ENCODE results near the gene AP3S2.

AP3S2 gene

DNA sequence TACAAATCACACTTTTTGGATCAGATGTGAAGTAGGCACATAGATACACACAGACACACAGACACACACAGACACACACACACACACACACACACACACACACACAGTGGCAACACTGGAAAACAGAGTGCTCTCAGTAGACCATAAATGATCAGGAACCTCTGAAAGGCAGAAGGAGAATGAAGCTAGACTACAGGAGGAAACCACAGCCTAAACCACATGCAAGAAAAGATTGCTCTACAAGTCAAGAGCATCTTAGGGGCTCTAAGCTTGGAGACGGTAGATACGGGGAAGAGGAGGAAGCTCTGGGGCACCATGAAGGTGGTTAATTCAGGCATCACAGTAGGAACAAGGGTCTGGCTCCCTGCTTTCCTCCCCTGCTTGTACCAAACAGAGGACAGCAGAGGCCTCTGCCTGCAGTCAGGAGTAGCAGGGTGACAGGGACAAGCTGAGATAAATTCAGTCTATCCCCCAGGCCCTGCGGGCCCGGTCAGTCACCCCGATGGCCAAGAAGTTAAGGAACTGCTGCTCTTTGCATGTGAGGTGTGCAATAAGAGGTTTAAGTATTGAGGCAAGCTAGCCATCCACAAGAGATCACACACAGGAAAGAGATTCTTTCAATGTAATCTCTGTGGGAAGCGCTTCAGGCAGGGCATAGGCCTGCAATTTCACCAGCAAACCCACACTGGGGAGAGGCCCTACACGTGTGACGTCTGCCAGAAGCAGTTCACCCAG lies 42.4 kb upstream of the AP3S2 start:
- H3K27me3 Mint-ChIP-seq (ENCODE audit: low read depth, poor library complexity), result peaks cover 14% of the 10 kb centered on the region
- H3K4me3 Mint-ChIP-seq, result no peak overlapping the region
- H3K36me3 Mint-ChIP-seq (ENCODE audit: low read depth), result no peaks in the 10 kb centered on the region
- no peaks in the 10 kb centered on the region for H3K9me3 Mint-ChIP-seq
- peaks cover 5% of the 10 kb centered on the region for H3K4me1 Mint-ChIP-seq
- H3K27ac Mint-ChIP-seq, result no peak overlapping the region
- DNase-seq, result no peak
- TF ChIP-seq, protein P1, sequence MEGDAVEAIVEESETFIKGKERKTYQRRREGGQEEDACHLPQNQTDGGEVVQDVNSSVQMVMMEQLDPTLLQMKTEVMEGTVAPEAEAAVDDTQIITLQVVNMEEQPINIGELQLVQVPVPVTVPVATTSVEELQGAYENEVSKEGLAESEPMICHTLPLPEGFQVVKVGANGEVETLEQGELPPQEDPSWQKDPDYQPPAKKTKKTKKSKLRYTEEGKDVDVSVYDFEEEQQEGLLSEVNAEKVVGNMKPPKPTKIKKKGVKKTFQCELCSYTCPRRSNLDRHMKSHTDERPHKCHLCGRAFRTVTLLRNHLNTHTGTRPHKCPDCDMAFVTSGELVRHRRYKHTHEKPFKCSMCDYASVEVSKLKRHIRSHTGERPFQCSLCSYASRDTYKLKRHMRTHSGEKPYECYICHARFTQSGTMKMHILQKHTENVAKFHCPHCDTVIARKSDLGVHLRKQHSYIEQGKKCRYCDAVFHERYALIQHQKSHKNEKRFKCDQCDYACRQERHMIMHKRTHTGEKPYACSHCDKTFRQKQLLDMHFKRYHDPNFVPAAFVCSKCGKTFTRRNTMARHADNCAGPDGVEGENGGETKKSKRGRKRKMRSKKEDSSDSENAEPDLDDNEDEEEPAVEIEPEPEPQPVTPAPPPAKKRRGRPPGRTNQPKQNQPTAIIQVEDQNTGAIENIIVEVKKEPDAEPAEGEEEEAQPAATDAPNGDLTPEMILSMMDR (IDR thresholded peaks at IDR 0.05), result no peak

- no peak for DNase-seq
- Mint-ChIP-seq H3K27ac (no peak overlapping the region), H3K4me3 (no peak overlapping the region), H3K27me3 (ENCODE audit: low read depth, poor library complexity) (peaks cover 15% of the 10 kb centered on the region), H3K9me3 (no peaks in the 10 kb centered on the region), H3K4me1 (peaks cover 5% of the 10 kb centered on the region), H3K36me3 (ENCODE audit: low read depth) (no peaks in the 10 kb centered on the region)
- TF ChIP-seq, protein P1 (IDR thresholded peaks at IDR 0.05), result no peak
Observed at GRCh38 chr15:89932880-89933279, 39.1 kb upstream of the AP3S2 start.

GRCh38 chr15:89928421-89928820 lies 34.6 kb upstream of the AP3S2 start:
- H3K9me3 Mint-ChIP-seq, result no peaks in the 10 kb centered on the region
- H3K4me3 Mint-ChIP-seq, result no peak overlapping the region
- H3K4me1 Mint-ChIP-seq, result peaks cover 4% of the 10 kb centered on the region
- DNase-seq, result no peak
- H3K27ac Mint-ChIP-seq, result no peak overlapping the region
- no peaks in the 10 kb centered on the region for H3K36me3 Mint-ChIP-seq (ENCODE audit: low read depth)
- TF ChIP-seq, protein P1 (IDR thresholded peaks at IDR 0.05), result no peak
- H3K27me3 Mint-ChIP-seq (ENCODE audit: low read depth, poor library complexity), result peaks cover 20% of the 10 kb centered on the region

GRCh38 chr15:89926158-89926557 lies 32.4 kb upstream of the AP3S2 start:
- Mint-ChIP-seq H3K4me3 (no peak overlapping the region), H3K4me1 (no peaks in the 10 kb centered on the region), H3K27ac (no peak overlapping the region), H3K36me3 (ENCODE audit: low read depth) (no peaks in the 10 kb centered on the region), H3K27me3 (ENCODE audit: low read depth, poor library complexity) (peaks cover 15% of the 10 kb centered on the region), H3K9me3 (no peaks in the 10 kb centered on the region)
- TF ChIP-seq, protein P1 (IDR thresholded peaks at IDR 0.05), result no peak
- DNase-seq, result no peak

GRCh38 chr15:89917442-89918101 lies 23.8 kb upstream of the AP3S2 start:
- peaks cover 14% of the 10 kb centered on the region for H3K4me1 Mint-ChIP-seq
- H3K27ac Mint-ChIP-seq, result no peak overlapping the region
- H3K4me3 Mint-ChIP-seq, result no peak overlapping the region
- peaks cover 9% of the 10 kb centered on the region for H3K27me3 Mint-ChIP-seq (ENCODE audit: low read depth, poor library complexity)
- TF ChIP-seq, protein P1 (IDR thresholded peaks at IDR 0.05), result no peak
- H3K9me3 Mint-ChIP-seq, result no peaks in the 10 kb centered on the region
- no peak for DNase-seq
- no peaks in the 10 kb centered on the region for H3K36me3 Mint-ChIP-seq (ENCODE audit: low read depth)
